HG02943 (cell line): ENCODE measurements around the gene CLTA.
"Not testable (repeated sequence)": the region's sequence is repeated elsewhere in the genome, so short reads cannot be mapped to it uniquely, and the experiment has no call there.

ENCODE experiments used
- ATAC-seq: cut with Tn5 transposase; IDR thresholded peaks from one replicate; pipeline ENCODE4 v1.9.1; 2021; ENCODE audit warnings: mild to moderate bottlenecking, low read depth, moderate library complexity; ENCODE audit not compliant: unreplicated experiment

Gene CLTA

DNA sequence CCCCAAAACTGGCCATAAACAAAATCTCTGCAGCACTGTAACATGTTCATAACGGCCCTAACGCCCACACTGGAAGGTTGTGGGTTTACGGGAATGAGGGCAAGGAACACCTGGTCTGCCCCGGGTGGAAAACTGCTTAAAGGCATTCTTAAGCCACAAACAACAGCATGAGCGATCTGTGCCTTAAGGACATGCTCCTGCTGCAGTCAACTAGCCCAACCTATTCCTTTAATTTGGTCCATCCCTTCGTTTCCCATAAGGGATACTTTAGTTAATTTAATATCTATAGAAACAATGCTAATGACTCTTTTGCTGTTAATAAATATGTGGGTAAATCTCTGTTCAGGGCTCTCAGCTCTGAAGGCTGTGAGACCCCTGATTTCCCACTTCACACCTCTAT, 10.5 kb upstream of the CLTA start:
- ATAC-seq: not testable (repeated sequence)

DNA sequence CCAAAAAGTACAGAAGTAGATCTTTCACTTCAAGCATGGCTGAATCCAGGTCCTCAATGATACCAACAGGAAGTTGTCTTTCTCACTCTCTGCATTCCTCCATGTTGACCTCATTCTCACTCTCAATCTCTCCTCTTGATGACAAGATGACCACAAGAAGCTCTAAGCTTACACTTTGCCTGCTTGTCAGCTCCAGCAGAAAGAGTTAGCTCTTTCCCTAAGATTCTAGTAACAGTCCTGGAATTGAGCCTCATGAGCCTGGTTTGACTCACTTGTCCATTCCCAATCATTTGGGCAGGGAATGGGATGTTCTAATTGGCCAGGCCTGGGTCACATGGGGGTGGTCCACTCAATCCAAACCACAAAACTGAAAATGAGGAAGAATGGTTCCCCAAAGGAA, 3.3 kb upstream of the CLTA start:
- ATAC-seq: no peak

DNA sequence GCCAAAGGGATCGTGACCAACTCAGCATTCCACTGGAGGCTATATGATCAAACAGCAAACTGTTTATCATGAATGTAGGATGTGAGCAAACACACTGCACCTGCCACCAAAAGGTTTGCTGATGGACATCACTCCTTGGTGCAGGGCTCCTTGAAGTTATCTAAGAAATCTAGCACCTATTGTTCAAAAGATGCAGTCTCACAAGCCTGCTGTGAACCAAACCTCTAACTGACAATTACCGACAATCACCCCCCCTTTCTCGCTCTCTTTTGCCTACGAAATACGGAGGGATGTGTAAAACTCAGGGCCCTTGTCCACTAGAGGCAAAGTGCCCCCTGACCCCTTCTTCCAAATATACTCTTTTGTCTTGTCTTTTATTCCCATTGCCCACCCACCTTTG, 2.5 kb upstream of the CLTA start:
- no peak for ATAC-seq

DNA sequence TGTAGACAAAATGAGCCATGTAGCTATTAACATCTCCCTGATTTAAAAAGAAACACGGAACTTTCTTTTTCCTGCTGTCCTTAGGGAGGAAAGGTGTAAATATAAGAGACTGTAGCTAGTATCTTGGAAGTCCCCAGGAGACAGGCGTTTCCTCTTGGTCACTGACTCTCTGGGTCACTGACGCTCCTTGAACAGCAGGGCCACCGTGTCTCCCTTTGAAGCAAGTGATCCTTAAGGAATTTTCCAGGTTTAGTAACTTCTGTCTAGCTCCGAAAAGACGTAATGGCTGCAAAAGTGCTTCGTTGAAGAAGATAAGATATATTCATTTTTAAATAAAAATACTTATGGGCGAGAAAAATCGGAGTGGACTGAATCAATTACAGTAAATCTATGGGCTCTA, 745 bp upstream of the CLTA start:
- ATAC-seq: no peak

DNA sequence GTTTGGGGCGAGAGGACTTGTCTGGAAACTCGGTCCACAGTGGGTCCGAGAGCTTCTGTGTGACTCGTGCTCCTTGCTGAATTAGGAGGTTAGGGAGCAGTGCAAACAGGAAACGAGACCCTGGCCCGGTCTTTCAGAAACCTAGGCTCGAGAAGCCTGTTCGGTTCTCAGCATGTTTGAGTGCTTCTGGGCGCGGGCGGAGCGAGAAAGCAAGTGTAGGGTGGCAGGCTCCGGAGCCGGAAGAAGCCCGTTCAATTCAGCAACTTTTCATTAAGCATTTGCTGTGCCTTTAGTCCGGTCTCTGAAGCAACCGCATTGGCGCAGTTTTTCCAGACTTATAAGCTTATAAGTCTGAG, 547 bp downstream of the CLTA start:
- no peak for ATAC-seq

DNA sequence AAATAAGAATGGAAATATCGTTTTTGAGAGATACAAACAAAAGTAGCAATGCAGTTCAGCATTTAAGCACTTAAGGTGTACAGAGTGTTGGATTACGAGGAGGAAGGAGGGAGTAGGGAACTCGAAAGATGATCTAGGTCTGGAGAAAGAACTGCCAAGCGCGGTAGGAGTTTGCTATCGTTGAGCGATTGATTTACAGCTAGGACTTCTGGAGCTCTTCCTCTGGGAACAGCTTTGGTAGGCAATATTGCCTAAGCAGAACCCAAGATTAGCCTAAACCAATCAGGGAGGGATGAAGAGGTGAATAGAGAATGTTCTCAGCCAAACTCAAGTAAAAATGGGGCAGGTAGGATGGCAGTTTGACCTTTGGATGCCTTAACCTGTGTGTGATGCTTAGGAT, 965 bp downstream of the CLTA start:
- ATAC-seq: no peak

DNA sequence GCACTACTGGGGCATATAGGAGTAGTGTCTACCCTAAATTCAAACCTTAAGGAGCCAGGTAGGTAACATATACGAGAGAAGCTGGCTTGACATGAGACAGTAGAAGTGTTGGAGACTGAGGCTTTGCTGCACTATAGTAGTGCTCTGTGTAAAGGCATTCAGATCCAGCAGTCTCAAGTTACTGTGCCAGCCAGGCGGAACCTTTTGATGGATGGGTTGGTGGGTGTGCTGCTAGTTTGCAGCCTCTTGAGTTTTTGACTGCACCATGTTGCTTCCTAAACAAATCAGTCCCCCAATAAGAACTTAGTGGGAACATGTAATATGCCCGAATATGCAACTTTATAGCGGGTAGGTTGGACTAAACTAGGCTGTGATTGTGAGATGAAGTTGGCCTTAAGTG, 1.5 kb downstream of the CLTA start:
- ATAC-seq: no peak

DNA sequence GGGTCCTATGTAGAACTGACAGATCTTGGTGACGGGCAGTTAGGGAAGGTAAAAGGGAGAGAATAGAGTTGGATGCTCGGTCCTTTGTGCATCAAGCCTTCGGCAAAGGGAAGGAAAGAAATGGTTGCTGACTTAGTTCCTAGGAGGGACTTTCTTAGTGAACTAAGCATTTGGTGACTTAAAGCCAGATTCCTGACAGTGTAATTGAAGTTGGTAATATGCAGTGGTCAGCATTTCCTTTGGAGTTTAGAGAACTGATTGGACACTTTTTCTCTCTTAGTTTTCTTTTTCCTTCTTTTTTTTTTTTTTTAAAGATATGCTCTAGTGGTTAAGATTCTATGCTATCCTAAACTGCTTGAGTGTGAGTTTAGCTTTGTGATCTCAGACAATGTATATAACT, 2.3 kb downstream of the CLTA start:
- ATAC-seq: no peak

DNA sequence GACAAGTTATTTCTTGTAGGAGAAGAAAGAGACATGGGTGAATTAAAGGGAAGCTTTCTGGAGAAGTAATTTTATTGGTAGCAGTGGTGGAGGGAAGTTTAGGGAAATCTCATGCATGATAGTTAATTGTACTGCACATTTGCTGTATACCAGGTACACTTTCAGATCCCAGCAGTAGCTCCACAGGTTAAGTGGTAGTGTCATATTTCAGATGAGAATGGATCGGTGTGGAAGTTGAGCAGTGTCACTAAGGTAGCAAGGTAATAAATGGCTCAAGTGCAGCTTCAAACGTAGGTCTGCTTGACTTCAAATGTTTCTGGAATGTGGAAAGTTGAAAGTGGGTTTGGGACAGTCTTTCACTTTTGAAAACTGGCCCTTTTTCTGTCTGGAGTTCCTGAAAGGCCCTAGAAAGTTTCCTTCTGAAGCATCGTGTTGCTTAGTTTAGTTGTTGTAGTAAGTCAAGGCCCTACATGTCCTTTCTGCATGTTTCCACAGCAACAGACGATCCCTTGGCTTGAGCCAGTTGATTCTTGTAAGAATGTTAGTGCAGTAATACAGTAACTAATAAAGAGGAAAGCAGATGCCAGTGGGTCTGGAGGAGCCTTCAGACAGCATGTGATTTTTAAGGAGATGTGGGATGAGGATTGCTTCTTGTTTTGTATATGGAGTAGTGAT, 3.7 kb downstream of the CLTA start:
- no peak for ATAC-seq

DNA sequence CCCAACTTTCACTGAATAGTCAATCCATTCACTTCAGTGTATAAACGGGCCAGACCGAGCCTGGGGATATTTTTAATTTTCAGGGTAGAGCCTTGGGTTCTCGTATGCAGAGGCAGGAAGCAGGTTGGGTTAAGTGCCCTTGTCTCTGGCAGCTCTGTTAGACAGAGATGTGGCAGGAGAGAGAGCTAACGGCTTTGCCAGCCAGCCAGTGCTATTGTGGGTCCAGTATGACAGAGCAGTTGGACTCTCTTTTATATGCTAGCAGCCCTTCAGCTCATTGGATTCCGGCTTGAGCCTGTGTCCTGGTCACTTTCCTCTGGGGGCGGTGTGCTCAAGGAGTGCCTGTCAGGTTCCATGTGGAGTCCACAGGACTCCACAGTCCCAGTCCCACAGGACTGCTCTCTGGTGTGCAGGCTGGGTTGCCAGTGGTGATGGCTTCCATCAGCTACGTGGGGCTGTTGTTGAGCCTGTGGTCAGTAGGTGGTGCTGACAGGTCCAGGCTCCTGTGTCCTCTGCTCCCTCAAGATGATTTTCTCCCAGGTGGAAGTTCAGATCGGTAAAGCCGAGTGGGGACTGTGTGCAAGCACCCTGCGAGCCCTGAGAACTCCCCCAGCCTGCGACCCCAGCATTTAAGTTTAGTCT, 14.3 kb downstream of the CLTA start:
- ATAC-seq: no peak

DNA sequence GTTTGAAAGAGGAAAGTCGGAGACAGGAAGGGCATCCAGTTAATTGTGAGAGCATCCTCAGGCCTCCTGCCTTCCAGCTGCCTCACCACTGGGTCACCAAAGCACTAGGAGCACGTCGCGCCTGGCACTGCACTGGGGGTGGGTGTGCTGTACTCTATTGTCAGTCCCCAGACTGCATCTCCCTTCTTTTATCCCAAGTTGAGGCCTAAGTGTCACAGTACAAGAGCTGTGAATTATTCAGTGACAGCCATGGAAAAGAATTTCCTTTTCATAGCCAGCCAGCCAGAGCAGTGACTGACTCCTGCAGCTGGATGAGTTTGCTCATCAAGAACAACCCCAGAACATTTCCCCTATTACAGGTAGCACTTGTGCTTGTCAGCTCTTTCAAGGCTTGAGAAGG, 16.3 kb downstream of the CLTA start:
- no peak for ATAC-seq

DNA sequence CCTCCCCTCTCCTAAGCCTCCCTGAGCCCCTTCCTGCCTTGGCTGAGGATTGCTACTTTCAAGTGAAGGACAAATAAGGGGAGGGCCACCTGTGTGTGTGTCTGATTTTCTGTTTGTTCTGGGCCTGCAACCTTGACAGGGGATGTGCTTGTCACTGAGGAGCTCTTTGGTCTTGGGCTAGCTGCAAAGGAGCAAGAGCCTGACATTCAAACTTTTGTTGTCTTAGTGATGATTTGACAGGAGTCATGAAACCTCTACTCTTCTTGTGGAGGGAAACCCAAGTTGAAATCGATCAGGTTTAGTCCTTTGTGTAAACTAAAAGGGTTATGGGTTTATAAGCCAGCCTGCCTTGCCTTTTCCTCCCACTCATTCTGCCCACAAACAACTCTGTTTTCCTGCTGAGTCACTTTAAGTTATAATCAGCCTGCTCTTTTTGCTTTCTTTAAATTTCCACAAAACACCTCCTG, 16.9 kb downstream of the CLTA start:
- ATAC-seq: no peak

DNA sequence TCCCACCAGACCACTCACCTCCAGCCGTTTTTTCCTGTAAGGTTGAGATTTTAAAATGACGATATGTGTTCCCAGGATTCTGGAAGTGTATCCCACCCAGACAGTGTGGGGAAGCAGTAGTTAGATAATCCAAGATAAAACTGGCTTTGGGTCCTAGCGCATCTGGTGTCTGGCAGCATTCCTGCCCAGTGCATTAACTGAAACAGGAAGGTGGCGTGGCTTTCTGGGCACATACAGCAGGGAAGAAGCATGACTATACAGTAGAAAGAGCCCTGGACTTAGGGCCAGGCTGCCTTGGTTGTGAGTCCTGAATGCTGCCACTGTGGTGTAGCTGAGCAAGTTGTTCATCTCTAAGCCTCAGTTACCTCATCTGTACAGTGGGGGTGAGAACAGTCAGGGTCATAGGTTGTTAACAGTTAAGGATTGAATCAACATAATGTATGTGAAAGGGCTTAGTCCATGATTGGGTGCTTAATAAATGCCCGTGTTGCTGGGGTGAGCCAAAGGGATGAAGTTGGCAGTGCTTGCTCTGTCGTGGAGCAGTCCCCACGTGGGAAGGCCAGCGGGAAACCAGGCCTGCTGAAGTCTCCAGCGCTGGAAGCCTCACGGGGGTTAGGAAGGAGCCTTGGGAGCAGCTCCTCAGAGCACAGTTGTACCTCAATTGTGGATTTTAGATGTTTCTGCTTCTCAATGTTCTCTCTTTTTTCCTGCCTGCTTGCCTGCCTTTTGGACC, 18.0 kb downstream of the CLTA start:
- no peak for ATAC-seq

DNA sequence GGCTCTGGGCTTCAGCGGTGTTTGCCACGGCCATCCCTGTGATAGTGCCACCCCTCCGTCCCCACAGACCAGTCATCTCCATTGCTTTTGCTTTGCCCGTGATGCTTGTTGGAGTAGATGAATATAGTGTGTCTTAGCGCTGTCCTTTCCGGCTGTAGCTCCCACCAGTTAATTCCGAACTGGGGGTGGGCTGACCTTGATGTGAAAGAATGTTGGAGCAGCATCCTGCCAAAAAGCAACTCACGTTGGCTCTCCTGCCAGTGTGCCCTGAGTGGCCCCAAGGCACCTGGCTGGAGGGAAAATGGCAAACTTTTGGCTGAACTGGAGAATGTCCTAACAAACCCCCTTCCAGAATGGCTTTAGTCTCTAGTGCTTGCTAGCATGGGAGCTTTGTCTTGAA, 20.0 kb downstream of the CLTA start:
- ATAC-seq: no peak

DNA sequence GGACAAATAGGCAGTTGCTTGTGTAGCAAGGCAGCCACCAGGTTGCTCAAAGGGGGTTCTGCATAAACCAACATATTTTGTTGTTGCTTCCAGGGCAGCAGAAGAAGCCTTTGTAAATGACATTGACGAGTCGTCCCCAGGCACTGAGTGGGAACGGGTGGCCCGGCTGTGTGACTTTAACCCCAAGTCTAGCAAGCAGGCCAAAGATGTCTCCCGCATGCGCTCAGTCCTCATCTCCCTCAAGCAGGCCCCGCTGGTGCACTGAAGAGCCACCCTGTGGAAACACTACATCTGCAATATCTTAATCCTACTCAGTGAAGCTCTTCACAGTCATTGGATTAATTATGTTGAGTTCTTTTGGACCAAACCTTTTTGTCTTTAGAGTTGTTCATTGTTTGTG, 20.8 kb downstream of the CLTA start:
- ATAC-seq: no peak

DNA sequence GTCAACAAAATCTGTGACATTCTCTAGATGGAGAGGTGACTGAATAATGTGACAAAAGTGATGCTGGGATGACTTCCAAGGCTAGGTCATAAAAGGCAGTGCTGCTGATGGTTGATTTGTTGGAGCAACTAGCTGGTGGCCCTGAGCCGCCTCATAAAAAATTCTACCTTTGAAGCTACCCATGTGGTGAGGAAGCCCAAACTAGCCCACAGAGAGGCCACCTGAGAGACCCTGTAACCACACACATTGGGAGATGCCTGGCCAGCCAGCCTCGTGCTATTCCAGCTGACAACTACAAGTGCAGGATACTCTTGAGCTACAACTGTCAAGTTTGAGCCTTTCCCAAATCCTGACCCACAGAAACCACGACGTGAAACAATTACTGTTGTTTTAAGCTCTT, 22.7 kb downstream of the CLTA start:
- ATAC-seq: no peak

DNA sequence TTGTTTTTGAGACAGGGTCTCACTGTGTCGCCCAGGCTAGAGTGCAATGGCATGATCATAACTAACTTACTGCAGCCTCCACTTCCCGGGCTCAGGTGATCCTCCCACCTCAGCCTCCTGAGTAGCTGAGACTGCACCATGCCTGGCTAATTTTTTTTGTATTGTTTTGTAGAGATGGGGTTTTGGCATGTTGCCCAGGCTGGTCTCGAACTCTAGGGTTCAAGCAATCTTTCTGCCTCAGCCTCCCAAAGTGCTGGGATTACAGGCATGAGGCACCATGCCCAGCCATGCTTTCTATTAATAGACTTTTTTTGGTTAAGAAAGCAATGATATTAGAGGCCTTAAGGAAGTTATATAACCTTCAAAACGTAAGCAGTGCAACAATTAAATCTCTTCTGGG, 23.3 kb downstream of the CLTA start:
- no peak for ATAC-seq

DNA sequence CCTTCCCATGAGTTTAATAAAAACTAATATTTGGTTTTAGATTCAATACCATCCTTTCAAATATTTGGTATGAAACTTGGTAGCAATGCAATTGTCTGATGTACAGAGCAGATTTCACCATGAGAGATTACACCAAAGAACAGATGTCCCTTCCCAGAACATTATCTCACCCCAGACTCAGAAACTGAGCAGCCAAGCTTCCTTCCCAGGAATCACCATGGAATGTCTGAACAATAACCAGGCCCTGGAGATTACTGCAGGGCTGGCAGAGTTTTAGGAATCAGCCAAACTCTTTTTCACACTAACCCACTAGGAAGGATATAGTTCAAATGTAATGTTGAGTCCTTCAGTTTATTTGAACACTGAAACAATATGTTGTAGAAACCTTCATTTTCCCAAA, 23.9 kb downstream of the CLTA start:
- no peak for ATAC-seq

DNA sequence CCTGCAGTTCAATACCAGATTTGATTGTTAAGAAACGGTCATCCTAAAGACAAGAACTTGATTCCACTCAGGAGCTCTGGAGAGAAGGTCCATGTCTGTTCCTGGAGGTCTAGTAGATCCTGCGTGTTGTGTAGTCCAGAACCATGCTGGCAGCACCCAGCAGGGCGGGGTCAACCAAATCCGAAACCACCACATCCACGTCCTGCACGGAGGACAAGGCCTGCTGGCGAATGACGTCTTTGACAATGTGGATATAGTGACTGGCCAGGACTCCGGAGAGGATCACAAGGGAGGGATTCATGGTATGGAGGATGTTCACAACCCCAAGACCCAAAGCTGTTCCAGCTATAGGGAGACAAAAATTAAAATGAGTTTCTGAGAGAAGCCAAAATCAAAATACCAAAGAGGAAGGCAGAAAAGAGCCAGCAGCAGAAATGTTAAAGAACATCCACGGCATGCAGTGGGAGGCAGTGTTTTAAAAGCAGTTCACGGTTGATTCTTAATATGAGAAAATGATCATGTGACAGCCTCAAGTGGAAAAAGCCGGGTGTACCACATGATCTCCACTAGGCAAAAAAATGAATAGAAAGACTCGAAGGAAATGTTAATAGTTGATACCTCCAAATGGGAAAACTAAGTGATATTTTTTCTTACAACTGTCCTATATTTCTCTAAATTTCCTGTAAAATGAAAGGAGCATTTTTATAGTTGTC, 26.7 kb downstream of the CLTA start:
- no peak for ATAC-seq

DNA sequence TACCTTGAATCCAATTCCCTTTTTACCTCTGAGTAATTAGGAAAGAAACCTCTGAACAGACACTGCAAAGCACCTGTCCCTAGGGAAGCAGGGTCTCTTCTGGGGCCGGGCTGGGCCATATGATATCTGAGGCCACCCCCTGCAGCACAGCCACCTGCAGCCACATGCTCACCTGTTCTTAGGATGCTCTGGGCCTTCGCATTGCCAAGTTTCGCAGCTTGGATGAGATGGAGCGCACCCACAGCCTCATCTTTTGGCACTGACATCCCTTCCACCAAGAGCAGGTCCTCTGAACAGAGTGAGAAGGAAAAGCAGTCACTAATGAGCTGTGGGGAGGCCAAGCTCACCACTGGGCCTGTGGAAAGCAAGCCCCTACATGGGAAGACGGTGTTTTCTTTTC, 27.3 kb downstream of the CLTA start:
- ATAC-seq: no peak

DNA sequence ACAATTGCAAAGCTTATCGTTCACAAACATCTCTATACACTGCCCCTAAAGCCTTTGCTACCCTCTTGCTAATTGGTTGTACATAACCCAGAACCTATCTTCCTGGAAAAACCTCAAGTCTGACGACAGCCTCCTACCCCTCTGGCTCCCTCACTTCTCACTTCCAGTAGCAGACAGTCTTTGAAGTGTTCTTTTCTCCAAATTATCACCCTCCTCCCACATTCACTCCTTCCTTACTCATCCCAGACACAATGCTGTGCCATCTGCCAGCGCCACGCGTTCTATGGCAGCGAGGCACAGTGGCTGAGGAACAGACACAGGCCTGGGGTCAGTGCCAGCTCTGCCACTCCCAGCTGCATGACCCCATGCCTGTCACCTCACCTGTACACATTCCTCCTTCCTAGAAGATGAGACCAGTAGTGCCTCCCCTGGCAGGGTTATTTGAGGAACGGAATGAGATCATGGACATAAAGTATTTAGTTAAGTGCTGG, 27.7 kb downstream of the CLTA start:
- no peak for ATAC-seq
